Neural progenitor cell (in vitro differentiated cells): ENCODE results near the gene LGALS7B.
"Not testable (repeated sequence)": the region's sequence is repeated elsewhere in the genome, so short reads cannot be mapped to it uniquely, and the experiment has no call there.

Source experiments
- CTCF ChIP-seq: fragments of 200-600 bp; sonication (generic); IDR thresholded peaks from 2 replicates; pipeline ENCODE4 v1.5.1; 2017; ENCODE audit warnings: antibody characterized with exemption, mild to moderate bottlenecking
- EZH2 ChIP-seq: fragments of 200-600 bp; sonication (generic); IDR thresholded peaks from 2 replicates; pipeline ENCODE4 v1.6.1; 2017; ENCODE audit warnings: antibody characterized with exemption, mild to moderate bottlenecking, moderate library complexity
- EZH2phosphoT487 ChIP-seq: fragments of 200-600 bp; sonication (generic); IDR thresholded peaks from 2 replicates; pipeline ENCODE4 v1.6.1; 2017; ENCODE audit warnings: antibody characterized with exemption

GRCh38 chr19:38753783-38754182, 35.2 kb upstream of the LGALS7B start:
- not testable (repeated sequence) for TF ChIP-seq EZH2, CTCF, EZH2phosphoT487
